Transverse colon (tissue), 4 donors: ENCODE results near the gene ANO1. TPM values are rescaled to one million over a fixed set of nuclear protein-coding genes. Genes with fewer than 3 reads are reported as not detected.

ENCODE experiments used
- DNase-seq: peaks from one replicate; pipeline ENCODE4 v3.0.0-alpha.2; 2019
- H3K27ac ChIP-seq, 4 donors: fragments of 200-600 bp; sonication (generic); 2 replicates each; pipeline ENCODE4 v1.5.1; 2016 to 2018; ENCODE audit warnings: inconsistent platforms in 4 of 4
- H3K27me3 ChIP-seq: fragments of 200-600 bp; sonication (generic); 2 replicates; pipeline ENCODE4 v1.5.1; 2017; ENCODE audit warnings: inconsistent platforms
- H3K36me3 ChIP-seq, 4 donors: fragments of 200-600 bp; sonication (generic); 2 replicates each; pipeline ENCODE4 v1.5.1; 2017 to 2019; ENCODE audit warnings: inconsistent platforms in 4 of 4
- H3K4me1 ChIP-seq, 4 donors: fragments of 200-600 bp; sonication (generic); 2 replicates each; pipeline ENCODE4 v1.5.1; 2017 to 2020; ENCODE audit warnings: inconsistent platforms in 4 of 4
- H3K4me3 ChIP-seq, 4 donors: fragments of 200-600 bp; sonication (generic); 1 replicate in 1 of 4; 2 replicates in 3 of 4; pipeline versions ENCODE4 v1.5.1 to v1.6.1; 2017 to 2019; ENCODE audit warnings: inconsistent platforms in 4 of 4
- H3K9me3 ChIP-seq, 2 donors: fragments of 200-600 bp; sonication (generic); 2 replicates each; pipeline ENCODE4 v1.5.1; 2017 to 2019; ENCODE audit warnings: inconsistent platforms in 2 of 2
- EP300 ChIP-seq: sonication (generic); formaldehyde crosslinking; IDR thresholded peaks from one replicate; pipeline ENCODE4 v1.6.1; 2017; ENCODE audit warnings: antibody characterized with exemption, low read depth
- POLR2A ChIP-seq: fragments of 450-650 bp; IDR thresholded peaks from one replicate; pipeline ENCODE4 v1.6.1; 2016; ENCODE audit warnings: antibody characterized with exemption, mild to moderate bottlenecking, moderate library complexity
- POLR2AphosphoS5 ChIP-seq, 3 donors: sonication (generic); formaldehyde crosslinking; IDR thresholded peaks; one replicate each; pipeline ENCODE4 v1.6.1; 2016; ENCODE audit warnings: antibody characterized with exemption in 3 of 3
- WGBS, 2 donors: methylation state at CpG; one replicate each; pipeline ENCODE4 v1.1.5; 2018; ENCODE audit warnings: low coverage in 1 of 2; 5-methylcytosine and 5-hydroxymethylcytosine counted together
- in situ Hi-C, 4 donors: fragments of 200-750 bp; cut with MboI; loops; one replicate each; pipeline versions ENCODE4 v1.15.0 to v1.15.1; 2017; ENCODE audit warnings: low sequenced_read_pairs in 3 of 4, low pct_ligation_motif_present in 1 of 4, low pct_unique_long_range_greater_than_20kb in 1 of 4
- intact Hi-C: fragments of 100-400 bp; cut with DNase I; formaldehyde crosslinking; loops from one replicate; pipeline ENCODE4 v1.15.1; 2023; ENCODE audit warnings: low total_unique reads
- total RNA-seq, 4 donors: library from RNA; depleted of rRNA; stranded (reverse); fragments of >200 nt; gene quantifications; one replicate each; pipeline ENCODE4 v1.1.0, GENCODE V29; 2016
- TF ChIP-seq, protein P1 (sequence below), 5 experiments: fragments of 200-600 bp in 3 of 5; fragments of 450-650 bp in 2 of 5; sonication (generic) in 3 of 5; IDR thresholded peaks; 1 replicate in 2 of 5; 2 replicates in 3 of 5; pipeline ENCODE4 v1.5.1; 2016 to 2017; ENCODE audit warnings: antibody characterized with exemption in 5 of 5, inconsistent platforms in 3 of 5, mild to moderate bottlenecking in 2 of 5, moderate library complexity in 1 of 5

The ANO1 gene
- total RNA-seq, 4 donors from 2014 or later = 7.9 to 20.9 (median 11.3) TPM

DNA sequence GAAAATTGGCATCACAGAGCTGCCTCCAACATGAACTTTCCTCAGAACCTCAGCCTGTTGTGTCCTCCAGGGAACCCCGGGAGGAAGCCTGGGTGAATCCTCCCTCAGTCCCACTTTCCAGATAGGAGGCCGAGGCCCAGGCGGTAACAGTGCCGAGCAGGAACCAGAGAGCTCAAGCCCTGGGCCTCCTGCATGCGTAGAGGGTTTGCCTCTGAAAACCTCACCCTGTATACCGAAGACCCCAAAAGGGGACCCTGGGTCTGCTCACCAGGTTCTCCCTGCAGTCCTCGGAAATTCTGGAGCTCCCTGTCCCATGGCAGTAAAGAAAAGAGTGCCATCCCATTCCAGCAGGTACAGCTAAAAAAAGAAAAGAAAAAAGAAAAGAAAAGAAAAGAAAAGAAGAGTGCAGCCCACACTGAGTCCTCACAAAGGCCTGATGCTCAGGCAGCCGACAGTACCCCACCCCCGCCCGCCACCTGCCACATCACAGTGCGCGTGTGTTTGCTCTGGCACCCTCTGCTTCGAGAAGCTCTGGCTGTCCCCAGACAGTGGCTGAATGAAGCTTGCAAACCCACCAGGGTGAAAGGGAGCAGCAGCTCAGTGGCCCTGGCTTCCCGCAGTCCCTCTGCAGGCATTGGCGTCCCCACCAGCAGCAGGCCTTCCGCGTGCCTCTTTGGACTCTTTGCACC, 96.6 kb downstream of the ANO1 start:
- WGBS, 2 donors = 87 to 89% methylated on average over 6 to 17 of the region's 17 CpGs
- Histone ChIP-seq H3K4me3 (no peak overlapping the region), H3K9me3 (no peaks in the 10 kb centered on the region), H3K4me1 (no peaks in the 10 kb centered on the region), H3K36me3 (no peaks in the 10 kb centered on the region), H3K27ac (no peak overlapping the region), H3K27me3 (no peaks in the 10 kb centered on the region)
- TF ChIP-seq EP300 (no peak), POLR2AphosphoS5 (IDR thresholded peaks at IDR 0.05) (no peak), POLR2A (no peak)
- TF ChIP-seq, protein P1, sequence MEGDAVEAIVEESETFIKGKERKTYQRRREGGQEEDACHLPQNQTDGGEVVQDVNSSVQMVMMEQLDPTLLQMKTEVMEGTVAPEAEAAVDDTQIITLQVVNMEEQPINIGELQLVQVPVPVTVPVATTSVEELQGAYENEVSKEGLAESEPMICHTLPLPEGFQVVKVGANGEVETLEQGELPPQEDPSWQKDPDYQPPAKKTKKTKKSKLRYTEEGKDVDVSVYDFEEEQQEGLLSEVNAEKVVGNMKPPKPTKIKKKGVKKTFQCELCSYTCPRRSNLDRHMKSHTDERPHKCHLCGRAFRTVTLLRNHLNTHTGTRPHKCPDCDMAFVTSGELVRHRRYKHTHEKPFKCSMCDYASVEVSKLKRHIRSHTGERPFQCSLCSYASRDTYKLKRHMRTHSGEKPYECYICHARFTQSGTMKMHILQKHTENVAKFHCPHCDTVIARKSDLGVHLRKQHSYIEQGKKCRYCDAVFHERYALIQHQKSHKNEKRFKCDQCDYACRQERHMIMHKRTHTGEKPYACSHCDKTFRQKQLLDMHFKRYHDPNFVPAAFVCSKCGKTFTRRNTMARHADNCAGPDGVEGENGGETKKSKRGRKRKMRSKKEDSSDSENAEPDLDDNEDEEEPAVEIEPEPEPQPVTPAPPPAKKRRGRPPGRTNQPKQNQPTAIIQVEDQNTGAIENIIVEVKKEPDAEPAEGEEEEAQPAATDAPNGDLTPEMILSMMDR (IDR thresholded peaks at IDR 0.05) = no peak
- in situ Hi-C loops (loop anchor here in 3 of 4 donors (25.0 kb wide), 2 partner anchors 462 to 487 kb away; partner anchors contain the start of genes LTO1 (in 2 of the 3) and FGF19 (in 1 of the 3)), intact Hi-C loops (no loop called here)
- no peak for DNase-seq

DNA sequence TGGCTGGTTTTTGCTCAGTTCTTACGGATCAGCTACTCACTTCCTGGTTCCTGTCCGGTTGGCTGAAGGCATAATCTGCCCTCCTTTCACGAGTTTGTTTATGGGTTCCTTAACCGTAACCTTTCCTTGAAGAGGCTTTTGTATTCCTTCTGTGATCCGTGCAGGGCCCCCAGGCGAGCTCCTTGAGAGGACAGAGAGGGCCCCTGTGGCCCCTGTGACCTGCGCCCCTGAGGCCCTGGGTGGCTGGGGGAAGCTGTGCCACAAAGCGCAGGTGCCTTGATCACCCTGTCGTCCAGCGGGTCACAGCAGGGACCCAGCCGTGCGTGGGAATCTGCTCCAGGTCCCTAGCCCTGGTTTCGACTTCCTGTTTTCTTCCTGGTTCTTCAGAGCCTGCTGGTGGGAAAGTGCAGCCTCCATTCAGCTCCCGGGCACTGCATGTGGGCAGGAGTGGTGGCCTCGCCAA, 97.2 kb downstream of the ANO1 start:
- WGBS, 2 donors = 71 to 80% methylated on average over 4 to 15 of the region's 15 CpGs
- Histone ChIP-seq H3K9me3 (no peaks in the 10 kb centered on the region), H3K4me3 (no peak overlapping the region), H3K27ac (no peak overlapping the region), H3K36me3 (no peaks in the 10 kb centered on the region), H3K4me1 (no peaks in the 10 kb centered on the region), H3K27me3 (no peaks in the 10 kb centered on the region)
- TF ChIP-seq POLR2AphosphoS5 (IDR thresholded peaks at IDR 0.05) (no peak), POLR2A (no peak), EP300 (no peak)
- TF ChIP-seq, protein P1 (IDR thresholded peaks at IDR 0.05) = no peak
- intact Hi-C loops (no loop called here), in situ Hi-C loops (loop anchor here in 3 of 4 donors (25.0 kb wide), 2 partner anchors 463 to 488 kb away; partner anchors contain the start of genes LTO1 (in 2 of the 3) and FGF19 (in 1 of the 3))
- no peak for DNase-seq

DNA sequence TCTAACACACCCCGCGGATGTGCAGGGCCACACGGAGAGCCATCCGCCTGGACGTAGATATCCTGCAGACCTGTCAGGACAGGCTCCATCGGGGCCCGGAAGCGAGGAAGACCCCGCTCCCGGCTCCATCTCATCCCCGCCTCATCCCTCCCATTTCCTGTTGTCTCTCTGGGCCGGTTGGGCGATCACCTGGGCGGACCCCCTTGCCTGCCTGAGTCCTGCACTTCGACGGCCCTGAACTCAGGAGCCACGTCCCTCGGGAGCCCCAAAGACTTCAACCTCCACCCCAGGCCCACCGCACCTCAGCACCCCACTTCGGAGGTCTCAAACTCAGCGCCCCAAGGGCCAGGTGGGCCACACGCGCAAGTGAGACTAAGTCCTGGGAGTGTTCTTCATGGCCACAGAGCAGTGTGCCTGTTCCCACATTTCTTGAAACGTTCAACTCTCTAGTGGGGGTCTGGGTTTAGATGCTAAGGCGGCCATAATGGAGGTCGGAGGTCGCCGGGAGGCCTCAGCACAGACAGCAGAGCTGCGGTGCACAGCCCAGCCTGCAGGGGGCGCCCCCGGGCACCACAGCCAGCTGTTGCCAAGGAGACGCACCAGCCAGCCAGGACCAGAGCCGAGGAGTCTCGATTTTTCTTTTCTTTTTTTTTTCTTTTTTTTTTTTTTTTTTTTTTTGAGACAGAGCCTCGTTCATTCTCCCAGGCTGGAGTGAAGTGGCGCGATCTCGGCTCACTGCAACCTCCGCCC, 99.0 kb downstream of the ANO1 start:
- intact Hi-C loops (no loop called here), in situ Hi-C loops (loop anchor here in 3 of 4 donors (25.0 kb wide), 2 partner anchors 465 to 490 kb away; partner anchors contain the start of genes LTO1 (in 2 of the 3) and FGF19 (in 1 of the 3))
- H3K4me3 ChIP-seq = no peak overlapping the region
- TF ChIP-seq, protein P1 (IDR thresholded peaks at IDR 0.05) = peak; percentile 39 to 64 (median 52)
- no peak for TF ChIP-seq POLR2AphosphoS5 (IDR thresholded peaks at IDR 0.05)
- no peaks in the 10 kb centered on the region for H3K9me3 ChIP-seq
- no peaks in the 10 kb centered on the region for H3K36me3 ChIP-seq
- peak; percentile 46 for DNase-seq
- no peaks in the 10 kb centered on the region for H3K4me1 ChIP-seq
- no peaks in the 10 kb centered on the region for H3K27me3 ChIP-seq
- H3K27ac ChIP-seq = no peak overlapping the region
- WGBS, 2 donors = 80% methylated on average over 39 of the region's 39 CpGs; no CpG with 5 or more reads in 1 of the 2 donors

DNA sequence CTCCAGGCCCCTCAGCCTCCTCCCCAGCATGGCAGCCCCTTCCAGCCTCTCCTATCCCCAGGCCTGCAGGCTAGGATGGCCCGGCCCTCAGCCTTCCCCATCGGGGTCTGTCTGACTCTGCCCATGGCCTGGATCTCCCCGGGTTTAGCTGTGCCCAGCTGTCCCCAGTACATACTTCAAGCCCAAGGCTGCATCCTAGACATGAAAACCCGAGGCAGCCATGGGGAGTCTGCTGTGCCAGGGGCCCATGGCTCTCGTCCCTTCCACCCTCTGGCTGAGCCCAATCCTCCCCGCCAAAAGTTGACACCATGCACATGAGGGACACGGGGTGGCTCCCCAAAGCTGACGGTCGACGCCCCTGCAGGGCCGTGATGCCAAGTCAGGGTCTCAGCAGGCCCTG, 102.8 kb downstream of the ANO1 start:
- DNase-seq = no peak
- Histone ChIP-seq H3K27me3 (peaks cover 8% of the 10 kb centered on the region), H3K9me3 (no peaks in the 10 kb centered on the region), H3K4me3 (no peak overlapping the region), H3K4me1 (no peaks in the 10 kb centered on the region), H3K36me3 (no peaks in the 10 kb centered on the region), H3K27ac (no peak overlapping the region)
- TF ChIP-seq EP300 (no peak), POLR2A (no peak), POLR2AphosphoS5 (IDR thresholded peaks at IDR 0.05) (no peak)
- TF ChIP-seq, protein P1 (IDR thresholded peaks at IDR 0.05) = no peak
- 80% methylated on average over 6 of the region's 11 CpGs; no CpG with 5 or more reads in 1 of the 2 donors for WGBS, 2 donors
- in situ Hi-C loops (loop anchor here in 3 of 4 donors (10.0 to 25.0 kb wide), 3 partner anchors 256 to 494 kb away; partner anchors contain the start of genes LTO1 (in 2 of the 3) and FGF19 (in 1 of the 3)), intact Hi-C loops (no loop called here)
